Activated T-cell treated with anti-CD3 and anti-CD28 coated beads for 4 hours (primary cell): ENCODE results near the gene OR6F1.
"Not testable (repeated sequence)": the region's sequence is repeated elsewhere in the genome, so short reads cannot be mapped to it uniquely, and the experiment has no call there.

ENCODE experiments used
- DNase-seq: peaks from one replicate; pipeline ENCODE4 v3.0.0-alpha.2; 2020

OR6F1 gene

DNA sequence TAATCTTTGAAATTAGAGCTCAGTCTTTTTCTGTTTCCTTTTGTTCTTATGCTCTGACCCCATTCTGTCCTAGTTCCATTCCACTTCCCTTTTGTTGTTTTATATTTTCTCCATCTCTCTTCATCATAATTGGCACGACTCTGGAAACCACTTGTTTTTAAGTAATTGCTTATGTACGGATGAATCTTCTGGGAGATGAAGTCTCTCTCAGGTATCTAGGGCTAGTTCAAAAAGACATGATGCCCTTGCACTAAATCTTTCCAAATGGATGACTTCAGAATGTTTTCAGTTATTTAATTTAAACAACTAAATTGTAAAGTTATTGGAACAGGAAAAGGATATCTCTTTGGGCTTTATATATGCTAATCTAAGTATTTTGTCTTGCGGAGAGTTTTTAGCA lies at the start of gene OR6F1:
Gene OR6F1, minus strand, starts transcription at position 101 of the 400 bp plus-strand sequence. CDS start 3,891 bp downstream, outside the sequence.
- no peak for DNase-seq

DNA sequence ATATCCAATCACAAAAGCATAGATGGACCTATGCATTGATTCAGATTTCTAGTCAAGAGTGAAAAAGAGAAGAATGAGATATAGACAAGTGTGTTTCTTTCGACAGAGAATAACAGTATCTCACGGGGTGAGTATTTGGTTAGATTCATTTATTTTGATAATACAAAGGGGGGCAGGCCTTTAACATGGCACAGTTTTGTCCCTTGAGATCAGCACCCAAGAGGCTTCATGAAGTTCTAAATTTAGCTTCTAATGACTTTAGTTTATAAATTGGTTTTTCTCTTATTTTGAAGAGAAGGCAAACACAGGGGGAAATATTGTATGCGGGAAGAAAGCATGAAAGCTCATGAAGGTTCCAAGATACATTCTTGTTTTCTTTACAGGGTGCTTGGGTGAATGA lies 44.0 kb upstream of the OR6F1 start, which contains the start of gene OR1C1:
Gene OR1C1, minus strand, starts transcription at position 101 of the 400 bp plus-strand sequence. CDS start 2,150 bp downstream, outside the sequence.
- DNase-seq = no peak

DNA sequence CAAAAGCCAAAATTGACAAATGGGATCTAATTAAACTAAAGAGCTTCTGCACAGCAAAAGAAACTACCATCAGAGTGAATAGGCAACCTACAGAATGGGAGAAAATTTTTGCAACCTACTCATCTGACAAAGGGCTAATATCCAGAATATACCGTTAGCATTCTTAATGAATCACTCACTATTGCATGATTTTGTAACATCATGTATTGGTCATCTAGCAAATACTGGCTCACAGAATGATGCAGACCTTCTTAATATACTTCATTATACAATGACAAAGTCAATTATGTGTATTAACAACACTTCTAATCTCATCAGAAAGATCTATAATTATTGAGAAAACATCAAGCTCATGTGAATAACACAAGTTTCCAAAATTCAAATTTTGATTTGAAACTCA lies 37.9 kb upstream of the OR6F1 start:
- DNase-seq = not testable (repeated sequence)

DNA sequence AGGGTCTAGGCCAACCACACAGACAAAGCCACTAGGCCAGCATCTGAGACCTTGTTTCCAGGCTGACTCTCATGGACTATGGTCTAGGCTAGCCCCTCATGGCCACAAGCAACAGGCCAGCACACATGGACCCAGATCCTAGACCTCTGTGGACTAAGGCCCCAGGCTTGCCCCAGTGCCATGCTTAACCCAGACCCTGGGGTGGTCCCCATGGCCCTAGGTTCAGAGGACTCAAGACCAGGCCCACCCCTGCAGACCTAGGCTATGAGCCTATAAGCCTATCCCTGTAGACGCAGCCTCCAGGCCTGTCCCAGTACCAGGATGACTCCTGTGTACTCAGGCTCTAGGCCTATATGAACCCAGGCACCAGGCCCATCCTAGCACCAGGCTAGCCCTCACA lies 33.4 kb upstream of the OR6F1 start:
- no peak for DNase-seq

- DNase-seq = no peak
Observed at GRCh38 chr1:247748041-247748440, 31.6 kb upstream of the OR6F1 start, which contains the start of gene OR14A2. Gene OR14A2, minus strand, starts transcription at chr1:247748141.

DNA sequence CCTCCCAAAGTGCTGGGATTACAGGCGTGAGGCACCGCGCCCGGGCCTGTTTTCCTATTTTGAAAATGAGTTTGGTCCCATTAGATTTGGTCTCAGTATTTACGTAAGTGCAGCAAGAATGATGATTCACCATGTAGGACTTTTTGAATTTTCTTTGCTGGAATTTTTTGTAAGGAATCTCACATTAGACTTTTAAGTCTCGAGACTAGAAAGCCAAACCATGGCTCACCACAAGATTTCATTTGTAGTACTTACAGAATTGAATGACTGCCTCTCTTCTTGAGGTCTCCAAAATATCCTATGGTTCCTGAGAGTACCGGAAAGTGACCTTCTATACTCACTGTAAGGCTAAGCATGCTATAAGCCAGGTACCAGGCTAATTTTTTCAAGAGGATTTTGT lies 31.2 kb upstream of the OR6F1 start:
- no peak for DNase-seq

- no peak for DNase-seq
Observed at GRCh38 chr1:247746391-247746935, 30.0 kb upstream of the OR6F1 start.

DNA sequence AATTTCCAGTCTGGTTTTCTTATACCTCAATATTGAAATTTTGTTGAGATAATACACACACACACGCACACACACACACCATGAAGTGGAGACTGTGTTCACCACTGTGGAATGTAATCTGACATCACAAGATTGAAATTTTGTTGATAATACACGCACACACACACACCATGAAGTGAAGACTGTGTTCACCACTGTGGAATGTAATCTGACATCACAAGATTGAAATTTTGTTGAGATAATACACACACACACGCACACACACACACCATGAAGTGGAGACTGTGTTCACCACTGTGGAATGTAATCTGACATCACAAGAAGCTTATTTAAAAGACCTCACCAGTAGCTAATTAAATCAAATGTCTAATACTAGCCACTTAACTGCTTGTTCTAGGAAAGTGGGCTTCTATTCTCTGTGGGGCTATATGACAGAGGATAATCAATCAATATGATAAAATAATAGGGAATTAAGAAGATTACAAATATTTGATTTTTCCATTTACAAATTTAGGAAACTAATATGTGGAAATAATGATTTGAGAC lies 25.8 kb upstream of the OR6F1 start:
- not testable (repeated sequence) for DNase-seq

DNA sequence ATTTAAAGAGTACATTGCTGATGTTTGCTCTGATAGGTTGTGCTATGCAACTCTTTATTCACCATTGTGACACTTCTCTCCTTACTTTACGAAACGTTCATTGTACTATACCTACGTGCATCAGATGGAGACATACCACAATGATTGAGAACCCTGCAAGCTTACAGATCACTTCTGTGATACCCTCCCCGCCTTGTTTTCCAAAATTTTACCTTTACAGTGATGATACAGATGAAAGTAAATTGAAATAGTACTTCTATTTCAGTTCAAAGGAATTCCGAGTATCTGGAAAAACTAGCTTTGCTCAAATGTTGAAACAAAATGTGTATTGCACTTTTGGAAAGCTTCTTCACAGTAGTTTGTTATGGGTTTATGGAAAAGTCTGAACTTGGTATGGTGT lies 25.3 kb upstream of the OR6F1 start:
- DNase-seq = no peak

- DNase-seq = no peak
Observed at GRCh38 chr1:247740721-247741120, 24.3 kb upstream of the OR6F1 start.

DNA sequence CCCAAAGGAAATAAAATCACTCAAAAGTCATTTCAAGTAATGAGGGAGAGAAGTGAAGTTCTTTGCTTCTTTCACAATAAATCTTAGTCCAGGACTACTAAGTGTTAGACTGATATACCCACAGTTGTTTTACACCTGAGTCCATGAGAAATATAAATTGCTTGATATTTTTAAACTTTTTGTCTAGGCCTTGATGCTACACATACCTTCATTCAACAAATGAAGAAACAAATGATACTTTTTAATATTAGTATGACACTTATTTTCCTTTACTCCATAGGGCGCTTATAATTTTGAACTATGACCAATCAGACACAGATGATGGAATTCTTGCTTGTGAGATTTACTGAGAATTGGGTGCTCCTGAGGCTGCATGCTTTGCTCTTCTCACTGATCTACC lies 21.9 kb upstream of the OR6F1 start, which contains the start of gene OR14K1:
Gene OR14K1, plus strand, starts transcription at position 301 of the 400 bp plus-strand sequence. Its CDS starts 0 bp downstream, at position 301.
- no peak for DNase-seq

DNA sequence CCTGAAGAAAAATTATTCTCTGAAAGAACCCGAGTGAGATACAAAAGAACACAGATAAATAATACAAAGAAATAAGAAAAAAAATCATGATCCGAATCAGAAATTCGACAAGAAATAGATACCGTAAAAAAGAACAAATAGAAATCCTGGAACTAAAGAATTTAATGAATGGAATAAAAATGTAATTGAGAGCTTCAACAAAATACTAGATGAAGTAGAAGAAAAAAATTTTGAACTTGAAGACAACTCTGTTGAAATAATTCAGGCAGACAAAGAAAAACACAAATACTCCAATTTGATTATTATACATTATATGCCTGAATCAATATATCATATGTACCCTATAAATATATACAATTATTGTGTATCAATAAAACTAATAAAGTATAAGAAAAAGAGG lies 4.8 kb upstream of the OR6F1 start:
- DNase-seq = no peak

- no peak for DNase-seq
Observed at GRCh38 chr1:247713753-247714152, 2.7 kb downstream of the OR6F1 start.

- DNase-seq = not testable (repeated sequence)
Observed at GRCh38 chr1:247710681-247711080, 5.8 kb downstream of the OR6F1 start.

- DNase-seq = no peak
Observed at GRCh38 chr1:247701338-247701737, 15.1 kb downstream of the OR6F1 start.

GRCh38 chr1:247681288-247681897 lies 35.1 kb downstream of the OR6F1 start:
- DNase-seq = peak; percentile 2

DNA sequence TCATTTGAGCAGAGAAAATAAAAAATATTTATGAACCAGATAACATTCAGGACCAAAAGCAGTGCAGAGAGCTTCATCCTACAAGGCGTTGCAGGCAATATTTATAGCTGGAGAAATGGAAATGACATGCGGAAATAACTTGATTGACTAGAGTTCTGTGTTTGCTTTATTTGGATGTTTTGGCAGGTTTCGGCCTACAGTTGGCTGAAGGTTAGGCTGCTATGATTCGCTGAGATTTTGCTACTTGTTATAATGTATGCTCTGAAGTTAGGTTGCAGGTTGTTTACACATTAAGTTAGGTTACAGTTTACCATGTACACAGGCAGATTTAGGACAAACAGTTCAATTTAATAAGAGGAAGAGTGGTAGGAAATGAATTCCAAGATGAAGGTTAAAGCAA lies 36.3 kb downstream of the OR6F1 start:
- DNase-seq = no peak

GRCh38 chr1:247679639-247680038 lies 36.8 kb downstream of the OR6F1 start, which contains the start of gene OR13G1:
Gene OR13G1, minus strand, starts transcription at chr1:247679739. Its CDS starts 6,698 bp downstream, at chr1:247673041.
- no peak for DNase-seq

DNA sequence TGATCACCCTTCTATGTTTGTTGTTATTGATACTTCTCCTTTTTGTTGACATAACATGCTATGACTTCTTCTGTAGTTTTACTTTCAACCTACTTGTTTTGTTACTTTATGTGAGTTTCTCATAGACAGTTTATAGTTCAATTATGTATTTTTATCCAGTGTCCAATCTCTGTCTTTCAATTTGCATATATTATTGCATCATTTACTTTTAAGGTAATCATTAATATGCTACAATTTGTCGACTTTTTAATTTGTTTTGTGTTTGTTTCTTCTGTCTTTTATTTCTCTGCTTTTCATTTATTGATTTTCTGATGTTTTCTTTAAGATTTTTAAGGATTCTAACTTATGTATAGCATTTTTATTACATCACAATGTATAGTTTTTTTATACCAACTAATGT lies 47.2 kb downstream of the OR6F1 start:
- no peak for DNase-seq
